GM21423 (cell line): ENCODE results near the gene SLC39A13.

Experiments used
- ATAC-seq: cut with Tn5 transposase; IDR thresholded peaks from one replicate; pipeline ENCODE4 v1.9.1; 2021; ENCODE audit warnings: mild to moderate bottlenecking, moderate library complexity; ENCODE audit not compliant: unreplicated experiment

SLC39A13 gene

GRCh38 chr11:47400768-47401279 lies 7.6 kb upstream of the SLC39A13 start:
- ATAC-seq, result peak; percentile 67

GRCh38 chr11:47403135-47403534 lies 5.3 kb upstream of the SLC39A13 start:
- ATAC-seq, result no peak

GRCh38 chr11:47403571-47403970 lies 4.8 kb upstream of the SLC39A13 start:
- ATAC-seq, result no peak

GRCh38 chr11:47406896-47407745 lies 1.3 kb upstream of the SLC39A13 start:
- ATAC-seq, result no peak

GRCh38 chr11:47408598-47409439 lies 429 bp downstream of the SLC39A13 start:
- ATAC-seq, result no peak

- no peak for ATAC-seq
Observed at GRCh38 chr11:47409440-47410369, 1.3 kb downstream of the SLC39A13 start.

GRCh38 chr11:47410370-47411264 lies 2.2 kb downstream of the SLC39A13 start:
- no peak for ATAC-seq

- ATAC-seq, result no peak
Observed at GRCh38 chr11:47411884-47412746, 3.7 kb downstream of the SLC39A13 start.

- no peak for ATAC-seq
Observed at GRCh38 chr11:47413351-47413750, 5.0 kb downstream of the SLC39A13 start.

GRCh38 chr11:47413908-47414684 lies 5.7 kb downstream of the SLC39A13 start:
- ATAC-seq, result no peak

GRCh38 chr11:47414685-47415070 lies 6.3 kb downstream of the SLC39A13 start:
- no peak for ATAC-seq

- ATAC-seq, result no peak
Observed at GRCh38 chr11:47415091-47415854, 6.9 kb downstream of the SLC39A13 start.

GRCh38 chr11:47415949-47416472 lies 7.6 kb downstream of the SLC39A13 start:
- no peak for ATAC-seq

GRCh38 chr11:47417712-47418111 lies 9.3 kb downstream of the SLC39A13 start:
- no peak for ATAC-seq

GRCh38 chr11:47418454-47419259 lies 10.3 kb downstream of the SLC39A13 start:
- no peak for ATAC-seq

GRCh38 chr11:47425611-47426010 lies 17.2 kb downstream of the SLC39A13 start:
- no peak for ATAC-seq
